Measurements from ENCODE around the gene GASK1B. TPM values are rescaled to one million over a fixed set of nuclear protein-coding genes. Genes with fewer than 3 reads are reported as not detected.

The GASK1B gene
- polyA plus RNA-seq, 1 donor (not counting 4 experiments of a cell fraction or from before 2014, with no cell fraction given): 2.1 TPM

GRCh38 chr4:158217763-158218162, 44.9 kb upstream of the GASK1B start:
- Histone ChIP-seq H3K9me3 (ENCODE audit: control insufficient read depth, low read depth, low read length) (no peaks in the 10 kb centered on the region), H3K4me2 (ENCODE audit: control insufficient read depth, extremely low read depth, insufficient read depth, low read depth, low read length) (no peak overlapping the region), H3K9ac (ENCODE audit: control insufficient read depth, extremely low read depth, insufficient read depth, low read length) (no peak overlapping the region), H3K4me1 (ENCODE audit: control insufficient read depth, extremely low read depth, insufficient read depth, low read length) (no peaks in the 10 kb centered on the region), H3K27me3 (ENCODE audit: control insufficient read depth, extremely low read depth, insufficient read depth, low read length) (no peaks in the 10 kb centered on the region), H3K79me2 (ENCODE audit: control insufficient read depth, insufficient read depth, low read length) (no peaks in the 10 kb centered on the region), H4K20me1 (ENCODE audit: control insufficient read depth, extremely low read depth, insufficient read depth, low read length) (no peaks in the 10 kb centered on the region), H3K9me1 (ENCODE audit: control insufficient read depth, extremely low read depth, insufficient read depth, low read length) (no peaks in the 10 kb centered on the region), H3K36me3 (ENCODE audit: control insufficient read depth in 2 of 2, extremely low read depth in 1 of 2, insufficient read depth in 2 of 2, low read length in 2 of 2) (no peaks in the 10 kb centered on the region), H2AFZ (ENCODE audit: control insufficient read depth, low read length) (no peak overlapping the region), H3K27ac (ENCODE audit: control insufficient read depth, insufficient read depth, low read length) (no peak overlapping the region), H3K4me3 (ENCODE audit: control insufficient read depth in 2 of 3, extremely low read depth in 1 of 3, insufficient read depth in 2 of 3, low read depth in 1 of 3, low read length in 3 of 3) (no peak overlapping the region)
- no peak for FAIRE-seq
- dilution Hi-C loops (cut with MboI; ENCODE audit: extremely low pct_ligation_motif_present, low sequenced_read_pairs): no loop called here
- TF ChIP-seq EZH2 (IDR thresholded peaks at IDR 0.05; ENCODE audit: low read length): no peak
- TF ChIP-seq, protein P1, sequence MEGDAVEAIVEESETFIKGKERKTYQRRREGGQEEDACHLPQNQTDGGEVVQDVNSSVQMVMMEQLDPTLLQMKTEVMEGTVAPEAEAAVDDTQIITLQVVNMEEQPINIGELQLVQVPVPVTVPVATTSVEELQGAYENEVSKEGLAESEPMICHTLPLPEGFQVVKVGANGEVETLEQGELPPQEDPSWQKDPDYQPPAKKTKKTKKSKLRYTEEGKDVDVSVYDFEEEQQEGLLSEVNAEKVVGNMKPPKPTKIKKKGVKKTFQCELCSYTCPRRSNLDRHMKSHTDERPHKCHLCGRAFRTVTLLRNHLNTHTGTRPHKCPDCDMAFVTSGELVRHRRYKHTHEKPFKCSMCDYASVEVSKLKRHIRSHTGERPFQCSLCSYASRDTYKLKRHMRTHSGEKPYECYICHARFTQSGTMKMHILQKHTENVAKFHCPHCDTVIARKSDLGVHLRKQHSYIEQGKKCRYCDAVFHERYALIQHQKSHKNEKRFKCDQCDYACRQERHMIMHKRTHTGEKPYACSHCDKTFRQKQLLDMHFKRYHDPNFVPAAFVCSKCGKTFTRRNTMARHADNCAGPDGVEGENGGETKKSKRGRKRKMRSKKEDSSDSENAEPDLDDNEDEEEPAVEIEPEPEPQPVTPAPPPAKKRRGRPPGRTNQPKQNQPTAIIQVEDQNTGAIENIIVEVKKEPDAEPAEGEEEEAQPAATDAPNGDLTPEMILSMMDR (optimal IDR thresholded peaks at IDR 0.05 in 1 of 3, IDR thresholded peaks at IDR 0.05 in 1 of 3, conservative IDR thresholded peaks at IDR 0.05 in 1 of 3; ENCODE audit: extremely low read depth in 1 of 3, insufficient read depth in 2 of 3, low read length in 3 of 3): no peak
- DNase-seq (ENCODE audit: low read depth, low spot score): no peak

DNA sequence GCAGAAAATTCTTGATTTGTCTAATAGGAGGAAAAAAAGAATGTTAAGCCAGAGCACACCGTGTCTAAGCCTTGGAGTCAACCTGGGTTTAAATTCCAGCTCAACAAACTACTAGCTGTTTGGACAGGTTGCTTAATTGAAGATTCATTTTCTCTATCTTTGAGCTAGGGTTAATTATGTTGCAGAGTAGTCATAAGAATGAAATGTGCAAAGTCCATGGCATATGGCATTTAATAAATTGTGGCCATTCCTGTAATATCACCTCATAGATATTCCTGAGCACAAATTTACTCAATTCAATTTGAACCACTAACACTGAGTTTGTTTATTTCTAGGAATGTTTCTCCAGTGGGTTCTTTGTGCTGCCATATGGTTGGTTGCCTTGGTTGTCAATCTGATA, 42.0 kb upstream of the GASK1B start:
- H3K4me3 ChIP-seq (ENCODE audit: control insufficient read depth in 2 of 3, extremely low read depth in 1 of 3, insufficient read depth in 2 of 3, low read depth in 1 of 3, low read length in 3 of 3): no peak overlapping the region
- peaks cover 10% of the 10 kb centered on the region for H3K4me1 ChIP-seq (ENCODE audit: control insufficient read depth, extremely low read depth, insufficient read depth, low read length)
- TF ChIP-seq, protein P1 (optimal IDR thresholded peaks at IDR 0.05 in 1 of 3, IDR thresholded peaks at IDR 0.05 in 1 of 3, conservative IDR thresholded peaks at IDR 0.05 in 1 of 3; ENCODE audit: extremely low read depth in 1 of 3, insufficient read depth in 2 of 3, low read length in 3 of 3): no peak
- TF ChIP-seq EZH2 (IDR thresholded peaks at IDR 0.05; ENCODE audit: low read length): no peak
- FAIRE-seq (no peak), DNase-seq (ENCODE audit: low read depth, low spot score) (no peak)
- H3K9ac ChIP-seq (ENCODE audit: control insufficient read depth, extremely low read depth, insufficient read depth, low read length): no peak overlapping the region
- H3K4me2 ChIP-seq (ENCODE audit: control insufficient read depth, extremely low read depth, insufficient read depth, low read depth, low read length): no peak overlapping the region
- no peaks in the 10 kb centered on the region for H4K20me1 ChIP-seq (ENCODE audit: control insufficient read depth, extremely low read depth, insufficient read depth, low read length)
- no peaks in the 10 kb centered on the region for H3K27me3 ChIP-seq (ENCODE audit: control insufficient read depth, extremely low read depth, insufficient read depth, low read length)
- H2AFZ ChIP-seq (ENCODE audit: control insufficient read depth, low read length): no peak overlapping the region
- H3K27ac ChIP-seq (ENCODE audit: control insufficient read depth, insufficient read depth, low read length): no peak overlapping the region
- H3K9me1 ChIP-seq (ENCODE audit: control insufficient read depth, extremely low read depth, insufficient read depth, low read length): no peaks in the 10 kb centered on the region
- no peaks in the 10 kb centered on the region for H3K79me2 ChIP-seq (ENCODE audit: control insufficient read depth, insufficient read depth, low read length)
- no peaks in the 10 kb centered on the region for H3K9me3 ChIP-seq (ENCODE audit: control insufficient read depth, low read depth, low read length)
- dilution Hi-C loops (cut with MboI; ENCODE audit: extremely low pct_ligation_motif_present, low sequenced_read_pairs): no loop called here
- no peaks in the 10 kb centered on the region for H3K36me3 ChIP-seq (ENCODE audit: control insufficient read depth in 2 of 2, extremely low read depth in 1 of 2, insufficient read depth in 2 of 2, low read length in 2 of 2)
